Stimulated activated naive CD4-positive, alpha-beta T cell (primary cell): Measurements from ENCODE around the gene ZC3H10.
"Not testable (repeated sequence)": the region's sequence is repeated elsewhere in the genome, so short reads cannot be mapped to it uniquely, and the experiment has no call there.

Experiments used
- DNase-seq, 6 experiments: peaks; one replicate each; lab custom pipeline; 2025; lab: John Stamatoyannopoulos, UW

Gene ZC3H10

DNA sequence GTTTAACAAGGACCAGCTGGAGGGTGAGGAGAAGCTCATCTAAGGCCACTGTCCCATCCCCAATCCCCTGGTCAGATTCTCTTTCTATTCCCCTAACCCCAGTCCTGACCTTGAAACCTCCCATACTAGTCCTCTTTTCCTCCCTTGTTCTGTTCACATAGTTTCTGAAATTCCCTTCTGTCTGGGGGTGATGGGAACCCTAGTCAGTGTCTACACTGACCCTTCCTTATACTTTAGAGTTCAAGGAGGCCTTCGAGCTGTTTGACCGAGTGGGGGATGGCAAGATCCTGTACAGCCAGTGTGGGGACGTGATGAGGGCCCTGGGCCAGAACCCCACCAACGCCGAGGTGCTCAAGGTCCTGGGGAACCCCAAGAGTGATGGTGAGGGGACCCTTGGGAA lies 36.8 kb downstream of the ZC3H10 start:
- no peak for DNase-seq

DNA sequence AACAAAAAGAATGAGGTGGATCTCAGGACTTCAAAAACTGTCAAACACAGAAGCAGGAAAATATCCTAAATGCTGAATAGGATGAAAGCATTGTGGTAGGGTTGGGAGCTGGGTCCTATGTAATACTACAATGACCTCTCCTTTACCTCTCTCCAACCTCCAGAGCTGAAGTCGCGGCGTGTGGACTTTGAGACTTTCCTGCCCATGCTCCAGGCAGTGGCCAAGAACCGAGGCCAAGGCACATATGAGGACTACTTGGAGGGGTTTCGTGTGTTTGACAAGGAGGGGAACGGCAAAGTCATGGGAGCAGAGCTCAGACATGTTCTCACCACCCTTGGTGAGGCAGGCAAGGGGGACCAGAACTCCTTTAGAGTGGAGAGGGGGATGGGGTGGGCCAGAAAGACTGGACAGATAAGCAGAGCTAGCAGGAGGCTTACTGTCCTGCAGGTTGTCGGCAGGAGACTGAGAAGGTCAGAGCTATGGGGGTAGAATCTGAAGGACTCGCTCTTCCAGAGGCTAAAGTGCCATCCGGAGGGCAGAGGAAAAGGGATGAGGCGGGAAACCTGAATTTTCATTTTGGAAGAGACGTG lies 37.3 kb downstream of the ZC3H10 start:
- DNase-seq = no peak

DNA sequence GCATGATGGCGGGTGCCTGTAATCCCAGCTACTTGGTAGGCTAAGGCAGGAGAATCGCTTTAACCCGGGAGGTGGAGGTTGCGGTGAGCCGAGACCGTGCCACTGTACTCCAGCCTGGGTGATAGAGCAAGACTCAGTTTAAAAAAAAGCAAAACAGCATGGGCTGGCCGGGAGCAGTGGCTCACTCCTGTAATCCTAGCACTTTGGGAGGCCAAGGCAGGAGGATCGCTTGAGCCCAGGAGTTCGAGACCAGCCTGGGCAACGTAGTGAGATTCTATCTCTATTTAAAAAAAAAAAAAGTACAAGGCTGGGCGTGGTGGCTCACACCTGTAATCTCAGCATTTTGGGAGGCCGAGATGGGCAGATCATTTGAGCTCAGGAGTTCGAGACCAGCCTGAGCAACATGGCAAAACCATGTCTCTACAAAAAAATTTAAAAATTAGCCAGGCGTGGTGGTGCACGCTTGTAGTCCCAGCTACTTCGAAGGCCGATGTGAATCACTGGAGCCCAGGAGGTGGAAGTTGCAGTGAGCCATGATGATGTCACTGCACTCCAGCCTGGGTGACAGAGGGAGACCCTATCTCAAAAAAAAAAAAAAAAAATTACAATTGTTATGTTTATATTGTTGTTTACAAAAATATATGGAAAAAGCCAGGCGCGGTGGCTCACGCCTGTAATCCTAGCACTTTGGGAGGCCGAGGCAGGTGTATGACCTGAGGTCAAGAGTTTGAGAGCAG lies 38.6 kb downstream of the ZC3H10 start:
- not testable (repeated sequence) for DNase-seq

DNA sequence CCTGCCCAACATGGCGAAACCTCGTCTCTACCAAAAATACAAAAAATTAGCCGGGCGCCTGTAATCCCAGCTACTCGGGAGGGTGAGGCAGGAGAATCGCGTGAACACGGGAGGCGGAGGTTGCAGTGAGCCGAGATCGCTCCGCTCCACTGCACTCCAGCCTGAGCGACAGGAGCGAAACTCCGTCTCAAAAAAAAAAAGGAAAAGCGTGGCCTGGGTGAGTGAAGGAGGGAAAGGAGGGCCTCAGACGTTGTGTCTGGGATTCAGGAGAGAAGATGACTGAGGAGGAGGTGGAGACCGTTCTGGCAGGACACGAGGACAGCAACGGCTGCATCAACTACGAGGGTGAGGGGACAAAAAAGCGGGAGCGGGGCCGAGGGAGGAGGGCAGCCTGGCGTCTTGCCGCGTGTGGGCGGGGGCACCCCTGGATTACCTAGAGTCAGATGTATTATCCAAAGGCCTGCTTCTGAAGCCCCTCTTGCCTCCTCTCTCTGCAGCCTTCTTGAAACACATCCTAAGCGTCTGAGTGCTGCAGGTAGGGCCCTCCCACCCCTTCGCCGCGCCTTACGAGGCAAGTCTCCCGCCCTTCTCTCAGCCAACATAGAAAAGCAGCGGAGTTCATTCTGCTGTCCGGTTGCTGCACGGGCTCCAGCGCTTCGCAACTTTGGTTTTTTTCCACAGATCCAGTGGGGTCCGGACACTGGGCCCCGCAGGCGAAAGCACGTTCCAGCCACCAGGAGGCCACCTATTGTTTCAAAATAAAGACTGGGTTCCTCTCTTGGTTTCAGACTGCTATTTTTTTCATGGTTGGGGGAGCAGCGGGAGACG lies 39.3 kb downstream of the ZC3H10 start:
- DNase-seq = peak in 5 of 6 experiments; percentile 43 to 83 (median 73)

DNA sequence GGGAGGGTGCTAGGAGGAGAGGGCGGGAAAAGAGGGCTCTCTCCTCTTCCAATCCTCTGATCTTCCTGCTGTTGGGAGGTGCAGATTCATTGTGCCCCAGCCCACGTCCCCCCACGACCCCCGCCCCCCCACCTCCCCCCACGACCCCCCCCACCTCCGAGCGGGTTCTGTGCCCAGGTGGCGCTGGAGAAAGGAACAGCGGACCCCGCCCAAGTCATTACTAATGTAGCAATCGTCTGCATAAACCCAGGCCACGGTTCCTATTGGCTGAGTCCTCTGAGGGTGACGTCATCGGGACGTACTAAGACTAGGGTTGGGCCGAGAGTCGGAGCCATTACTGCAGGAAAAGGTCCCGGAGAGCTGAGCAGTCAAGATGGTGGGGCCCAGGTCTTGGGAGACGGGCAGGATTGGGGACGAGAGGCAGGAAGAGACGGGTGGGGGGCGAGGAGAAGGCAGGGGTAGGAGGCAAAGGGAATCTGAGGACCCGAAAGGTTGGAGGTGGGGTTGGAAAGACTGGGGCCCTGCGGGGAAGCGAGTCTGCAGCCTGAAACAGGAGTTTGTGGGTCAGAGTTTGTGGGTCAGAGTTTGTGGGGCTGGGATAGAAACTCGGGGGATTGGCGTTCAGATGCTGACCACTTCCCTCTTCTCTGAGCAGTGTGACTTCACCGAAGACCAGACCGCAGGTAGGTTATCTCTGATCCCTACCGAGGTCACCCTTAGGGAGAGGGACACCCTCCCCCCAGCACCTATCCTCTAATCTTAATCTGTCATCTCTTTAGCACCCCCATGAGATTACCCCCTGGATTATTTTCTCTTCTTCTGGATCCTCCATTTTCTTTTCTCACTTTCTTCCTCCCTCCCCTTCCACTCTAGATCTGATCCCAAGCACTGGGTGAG lies 40.2 kb downstream of the ZC3H10 start, which contains the start of gene MYL6:
Gene MYL6, plus strand, starts transcription at position 331 of the 897 bp plus-strand sequence. Its CDS starts 43 bp downstream, at position 374.
- peak; percentile 80 to 93 (median 89) for DNase-seq

DNA sequence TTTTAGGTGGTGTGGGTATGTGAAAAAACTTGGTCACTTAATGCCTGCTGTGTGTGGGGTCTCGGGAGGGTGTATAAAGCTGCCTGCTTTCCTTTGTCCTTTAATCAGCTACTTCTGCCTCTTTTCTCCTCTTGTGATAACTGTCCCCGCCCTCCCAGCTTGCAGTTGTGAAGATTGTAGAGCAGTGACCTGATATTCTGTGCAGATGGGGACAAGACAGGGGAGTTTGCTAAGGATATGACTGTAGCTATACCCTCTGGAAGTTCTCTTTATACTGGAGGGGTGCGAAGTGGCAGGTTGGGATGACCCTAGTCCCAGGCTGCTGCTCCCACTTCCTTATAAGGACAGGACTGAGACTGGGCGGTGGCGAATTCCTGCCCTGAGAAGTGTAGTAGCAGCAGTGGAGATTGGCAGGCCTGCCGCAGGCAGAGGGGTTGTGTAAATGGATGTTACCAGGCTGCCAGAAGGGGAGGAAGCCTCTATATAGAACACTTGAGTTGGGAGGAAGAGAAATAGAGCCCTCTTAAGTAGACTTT lies 40.9 kb downstream of the ZC3H10 start:
- peak in 4 of 6 experiments; percentile 5 to 48 (median 30) for DNase-seq

GRCh38 chr12:56159482-56160192 lies 41.6 kb downstream of the ZC3H10 start:
- no peak for DNase-seq

DNA sequence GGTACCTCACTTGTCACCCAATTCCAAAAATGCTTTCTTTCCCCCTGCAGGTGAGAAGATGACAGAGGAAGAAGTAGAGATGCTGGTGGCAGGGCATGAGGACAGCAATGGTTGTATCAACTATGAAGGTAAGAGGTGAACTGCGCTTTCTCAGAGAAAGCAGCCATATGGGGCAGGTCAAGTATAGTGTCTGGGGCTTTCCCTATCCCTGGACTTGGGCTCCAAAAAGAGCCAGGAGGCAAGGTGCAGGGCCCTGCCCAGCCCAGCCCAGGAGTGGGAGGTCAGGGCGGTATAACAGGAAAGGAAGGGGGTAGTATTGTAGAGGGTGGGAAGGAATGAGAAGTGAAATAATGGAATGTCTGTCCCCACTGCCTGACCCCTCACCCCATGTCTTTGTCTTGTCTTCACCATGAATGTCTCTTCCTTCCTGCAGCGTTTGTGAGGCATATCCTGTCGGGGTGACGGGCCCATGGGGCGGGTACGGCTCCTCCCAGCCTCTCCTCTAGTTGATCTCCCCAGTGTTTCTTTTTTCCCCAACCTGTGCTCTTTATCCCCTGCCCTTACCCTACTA lies 42.2 kb downstream of the ZC3H10 start:
- DNase-seq = peak; percentile 39 to 66 (median 57)

- DNase-seq = no peak
Observed at GRCh38 chr12:56160894-56161689, 43.0 kb downstream of the ZC3H10 start.

GRCh38 chr12:56161690-56162351 lies 43.8 kb downstream of the ZC3H10 start:
- DNase-seq = no peak

GRCh38 chr12:56162468-56163290 lies 44.6 kb downstream of the ZC3H10 start:
- DNase-seq = no peak

DNA sequence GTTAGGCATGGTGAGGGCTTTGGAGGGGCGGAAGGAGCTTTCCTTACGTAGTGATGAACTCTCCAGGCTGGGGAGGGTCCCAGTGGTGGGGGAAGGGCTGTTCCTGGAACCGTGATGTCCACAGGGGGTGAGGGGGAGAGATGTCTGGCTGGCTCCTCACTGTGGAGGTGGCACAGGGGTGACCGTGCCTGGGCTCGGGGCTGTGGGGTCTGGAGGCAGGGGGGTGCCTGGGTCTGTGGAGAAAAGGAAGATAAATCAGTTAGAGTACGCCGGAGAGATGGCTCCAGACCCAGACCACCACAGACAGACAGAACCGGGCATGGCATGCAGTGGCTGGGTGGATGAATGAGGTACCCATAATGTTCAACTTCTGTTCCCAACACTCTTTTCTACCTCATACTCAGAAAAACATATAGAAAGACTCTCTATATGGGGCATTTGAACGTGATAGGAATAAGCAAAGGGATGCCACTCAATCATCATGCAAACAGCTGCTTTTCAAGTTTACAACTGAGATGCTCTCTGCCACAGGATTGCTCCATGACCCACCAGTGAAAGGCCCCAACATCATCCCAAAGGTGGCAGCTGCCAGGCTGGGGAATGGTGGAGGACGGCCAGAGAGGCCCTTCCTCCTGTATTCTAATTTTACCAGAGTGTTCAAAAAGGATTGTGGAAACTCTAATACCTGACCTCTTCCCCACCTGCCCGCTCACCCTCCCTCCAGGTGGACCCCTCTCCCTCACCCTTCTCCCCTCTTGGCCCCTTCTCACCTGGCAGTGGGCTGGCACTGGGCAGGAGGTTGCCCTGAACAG lies 45.7 kb downstream of the ZC3H10 start:
- DNase-seq = no peak

DNA sequence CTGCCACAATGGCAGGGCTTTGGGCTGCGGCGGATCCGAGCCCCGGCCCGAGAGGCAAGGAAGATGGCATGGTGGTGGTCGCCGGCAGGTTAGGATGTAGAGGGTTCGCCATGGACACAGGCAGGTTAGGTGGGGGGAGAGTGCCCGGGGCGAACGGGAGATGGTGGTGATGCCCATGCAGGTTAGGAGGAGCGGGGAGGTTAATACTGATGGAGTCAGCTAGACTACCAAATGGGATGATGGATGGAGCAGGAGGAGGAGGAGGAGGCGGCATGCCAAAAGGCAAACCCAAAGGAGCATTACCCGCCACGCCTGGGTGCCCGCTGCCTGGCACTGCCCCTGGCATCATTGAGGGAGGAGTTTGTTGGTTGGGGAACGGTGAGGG lies 46.3 kb downstream of the ZC3H10 start:
- peak in 1 of 6 experiments; percentile 4 for DNase-seq

DNA sequence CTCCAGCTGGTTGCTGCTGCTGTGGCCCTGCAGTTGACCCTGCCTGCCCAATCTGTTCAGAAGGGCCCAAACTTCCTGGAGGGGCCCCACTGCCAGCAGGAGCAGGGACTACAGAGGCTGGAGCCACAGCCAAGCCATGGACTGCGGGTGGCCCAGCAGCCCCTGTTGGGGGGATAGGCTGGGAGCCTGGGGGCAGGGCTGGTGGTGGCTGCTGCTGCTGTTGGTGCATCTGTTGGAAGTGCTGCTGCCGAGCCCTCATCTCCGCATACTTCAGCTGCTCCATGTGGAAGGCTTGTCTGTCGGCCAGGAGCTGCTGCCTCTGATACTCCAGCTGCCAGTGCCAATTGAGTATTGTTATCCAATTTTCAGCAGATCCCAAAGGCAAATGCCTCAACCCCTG lies 47.3 kb downstream of the ZC3H10 start:
- no peak for DNase-seq

DNA sequence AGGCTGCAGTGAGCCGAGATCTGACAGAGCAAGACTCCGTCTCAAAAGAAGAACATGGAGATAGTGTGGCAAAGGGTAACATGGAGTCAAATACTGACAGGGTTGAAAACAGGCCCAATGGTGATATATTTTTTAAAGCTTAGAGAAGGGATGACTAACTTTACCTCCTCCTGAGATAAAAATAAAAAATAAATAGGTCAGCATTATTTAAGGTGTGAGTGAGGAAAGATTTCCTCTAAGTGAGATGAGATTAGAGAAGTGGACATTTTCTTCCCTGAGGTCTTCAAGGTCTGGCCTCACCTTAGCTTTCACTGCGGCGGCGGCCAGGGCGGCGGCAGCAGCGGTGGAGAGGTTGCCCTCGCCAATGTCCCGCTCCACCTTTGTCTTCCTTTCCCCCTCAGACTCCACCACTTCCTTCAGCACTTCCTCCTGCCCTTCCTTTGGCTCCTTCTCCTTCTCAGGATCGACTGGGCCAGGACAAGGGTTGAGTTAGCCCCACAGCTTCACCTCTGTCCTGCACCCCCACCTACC lies 51.2 kb downstream of the ZC3H10 start:
- DNase-seq = no peak

GRCh38 chr12:56172839-56173238 lies 54.8 kb downstream of the ZC3H10 start:
- DNase-seq = no peak
